Measurements from ENCODE around the gene CTSF. TPM values are rescaled to one million over a fixed set of nuclear protein-coding genes. Genes with fewer than 3 reads are reported as not detected.

Gene CTSF
- total RNA-seq, 2 experiments from 2014 or later, result 3.7 to 4.3 TPM

DNA sequence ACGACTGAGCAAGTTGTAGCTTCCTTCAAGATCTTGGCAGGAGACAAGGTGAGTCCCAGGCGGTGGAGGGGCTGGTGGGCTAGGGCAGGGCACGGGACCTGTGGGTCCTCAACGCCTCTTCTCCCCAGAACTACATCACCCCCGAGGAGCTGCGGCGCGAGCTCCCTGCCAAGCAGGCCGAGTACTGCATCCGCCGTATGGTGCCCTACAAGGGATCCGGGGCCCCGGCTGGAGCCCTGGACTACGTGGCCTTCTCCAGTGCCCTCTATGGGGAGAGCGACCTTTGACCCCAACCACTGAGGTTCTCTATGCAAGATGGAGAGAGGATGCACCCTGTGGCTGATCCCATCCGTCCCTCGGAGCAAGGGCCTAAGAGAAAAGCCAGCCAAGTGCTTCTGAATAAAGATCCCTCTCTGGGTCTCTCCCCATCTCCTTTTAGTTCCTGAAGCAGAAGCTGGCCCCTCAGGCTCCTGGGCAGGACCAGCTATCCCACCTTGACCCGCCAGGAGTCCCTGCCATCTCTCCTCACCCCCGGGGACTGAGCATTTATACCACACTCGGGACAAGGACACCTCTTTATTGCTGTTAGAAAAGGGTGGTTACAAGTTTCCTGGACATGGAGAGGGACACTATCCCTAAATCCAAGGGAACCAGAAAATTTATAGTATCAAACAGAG is 5.4 kb downstream of the CTSF start:
- peaks cover 2% of the 10 kb centered on the region for H3K4me1 Mint-ChIP-seq
- POLR2A ChIA-PET, result interaction anchor here (0.9 to 1.1 kb wide), 2 partner anchors 17 to 75 kb away, joined by 3 read pairs; partner anchors contain the start of gene ZDHHC24
- DNase-seq, result no peak
- peaks cover 15% of the 10 kb centered on the region for H3K27me3 Mint-ChIP-seq
- H3K36me3 Mint-ChIP-seq (ENCODE audit: low read depth), result no peaks in the 10 kb centered on the region
- CTCF ChIA-PET, result interaction anchor here (0.5 to 0.6 kb wide), 2 partner anchors 48 to 278 kb away, joined by 3 to 4 read pairs; no protein-coding TSS in a partner anchor
- no peak overlapping the region for H3K27ac Mint-ChIP-seq
- no peaks in the 10 kb centered on the region for H3K9me3 Mint-ChIP-seq
- no peak overlapping the region for H3K4me3 Mint-ChIP-seq

DNA sequence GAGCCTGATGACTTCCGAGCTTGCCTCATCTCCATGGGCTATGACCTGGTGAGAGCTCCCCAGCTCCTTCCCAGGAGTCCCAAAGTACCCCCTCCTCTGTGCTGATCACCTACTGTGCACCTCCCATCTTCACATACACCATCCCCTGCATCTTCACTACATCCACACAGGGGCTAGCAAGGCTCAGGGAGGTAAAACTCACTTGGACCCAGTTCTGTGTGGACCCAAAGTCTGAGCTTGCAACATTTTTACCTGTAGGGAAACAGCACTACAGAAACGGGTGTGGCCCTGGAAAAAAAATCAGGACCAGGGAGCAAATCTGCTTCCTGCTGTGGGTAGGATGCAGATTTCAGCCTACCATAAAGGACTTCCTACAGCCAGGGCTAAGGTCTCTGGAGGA is 6.1 kb downstream of the CTSF start:
- H3K9me3 Mint-ChIP-seq, result no peaks in the 10 kb centered on the region
- peaks cover 9% of the 10 kb centered on the region for H3K27me3 Mint-ChIP-seq
- ChIA-PET CTCF (interaction anchor here (0.6 kb wide), 1 partner anchor 278 kb away, joined by 3 read pairs; no protein-coding TSS in a partner anchor), POLR2A (interaction anchor here (0.9 to 2.2 kb wide), 2 partner anchors 16 to 17 kb away, joined by 3 to 6 read pairs; partner anchors contain the start of genes ACTN3 and ZDHHC24)
- no peaks in the 10 kb centered on the region for H3K4me1 Mint-ChIP-seq
- H3K4me3 Mint-ChIP-seq, result no peak overlapping the region
- no peak for DNase-seq
- H3K36me3 Mint-ChIP-seq (ENCODE audit: low read depth), result no peaks in the 10 kb centered on the region
- H3K27ac Mint-ChIP-seq, result no peak overlapping the region

DNA sequence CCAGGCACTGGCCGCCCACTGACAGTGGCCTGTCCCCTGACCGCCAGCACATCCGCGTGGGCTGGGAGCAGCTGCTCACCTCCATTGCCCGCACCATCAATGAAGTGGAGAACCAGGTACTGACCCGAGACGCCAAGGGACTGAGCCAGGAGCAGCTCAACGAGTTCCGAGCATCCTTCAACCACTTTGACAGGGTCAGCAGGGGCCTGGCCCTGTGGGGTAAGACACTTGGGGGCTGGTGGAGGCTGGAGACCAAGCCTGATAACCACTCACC is 6.5 kb downstream of the CTSF start:
- H3K27me3 Mint-ChIP-seq, result peaks cover 8% of the 10 kb centered on the region
- POLR2A ChIA-PET, result interaction anchor here (2.2 kb wide), 1 partner anchor 16 kb away, joined by 6 read pairs; the partner anchor contains the start of genes ACTN3 and ZDHHC24
- H3K27ac Mint-ChIP-seq, result no peak overlapping the region
- no peak for DNase-seq
- no peaks in the 10 kb centered on the region for H3K36me3 Mint-ChIP-seq (ENCODE audit: low read depth)
- CTCF ChIA-PET, result no interaction called here
- H3K9me3 Mint-ChIP-seq, result no peaks in the 10 kb centered on the region
- no peak overlapping the region for H3K4me3 Mint-ChIP-seq
- H3K4me1 Mint-ChIP-seq, result no peaks in the 10 kb centered on the region

DNA sequence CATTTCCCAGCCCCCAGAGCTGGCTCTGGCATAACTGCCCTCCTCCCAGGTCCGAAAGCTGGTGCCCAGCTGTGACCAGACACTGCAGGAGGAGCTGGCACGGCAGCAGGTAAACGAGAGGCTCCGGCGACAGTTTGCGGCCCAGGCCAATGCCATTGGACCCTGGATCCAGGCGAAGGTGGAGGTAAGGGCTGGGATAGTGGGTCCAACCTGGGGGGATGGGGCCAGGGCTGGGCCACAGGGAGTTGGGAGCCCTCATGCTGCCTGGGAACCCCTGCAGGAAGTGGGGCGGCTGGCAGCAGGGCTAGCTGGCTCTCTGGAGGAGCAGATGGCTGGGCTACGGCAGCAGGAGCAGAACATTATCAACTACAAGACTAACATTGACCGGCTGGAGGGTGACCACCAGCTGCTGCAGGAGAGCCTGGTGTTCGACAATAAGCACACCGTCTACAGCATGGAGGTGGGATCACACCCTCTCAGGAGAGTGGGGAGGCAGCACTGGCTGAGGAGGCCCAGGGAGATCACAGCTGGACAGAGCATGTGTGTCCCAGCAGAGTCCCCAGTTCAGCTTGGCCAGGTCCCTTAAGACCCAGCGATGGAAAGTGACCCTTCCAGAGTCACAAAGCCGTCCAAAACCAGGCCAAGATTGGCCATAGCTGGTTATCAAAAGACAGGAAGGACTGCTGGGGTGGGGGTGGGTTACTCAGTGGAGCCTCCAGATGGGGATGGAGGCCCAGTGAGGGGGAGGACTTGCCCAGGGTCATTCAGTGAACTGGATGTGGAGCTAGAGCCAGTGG is 7.0 kb downstream of the CTSF start:
- Mint-ChIP-seq H3K4me1 (no peaks in the 10 kb centered on the region), H3K27me3 (peaks cover 6% of the 10 kb centered on the region), H3K4me3 (no peak overlapping the region), H3K9me3 (no peaks in the 10 kb centered on the region), H3K27ac (no peak overlapping the region), H3K36me3 (ENCODE audit: low read depth) (no peaks in the 10 kb centered on the region)
- ChIA-PET POLR2A (interaction anchor here (2.2 kb wide), 1 partner anchor 15 kb away, joined by 6 read pairs; the partner anchor contains the start of genes ACTN3 and ZDHHC24), CTCF (interaction anchor here (0.5 kb wide), 1 partner anchor 34 kb away, joined by 5 read pairs; no protein-coding TSS in a partner anchor)
- no peak for DNase-seq

DNA sequence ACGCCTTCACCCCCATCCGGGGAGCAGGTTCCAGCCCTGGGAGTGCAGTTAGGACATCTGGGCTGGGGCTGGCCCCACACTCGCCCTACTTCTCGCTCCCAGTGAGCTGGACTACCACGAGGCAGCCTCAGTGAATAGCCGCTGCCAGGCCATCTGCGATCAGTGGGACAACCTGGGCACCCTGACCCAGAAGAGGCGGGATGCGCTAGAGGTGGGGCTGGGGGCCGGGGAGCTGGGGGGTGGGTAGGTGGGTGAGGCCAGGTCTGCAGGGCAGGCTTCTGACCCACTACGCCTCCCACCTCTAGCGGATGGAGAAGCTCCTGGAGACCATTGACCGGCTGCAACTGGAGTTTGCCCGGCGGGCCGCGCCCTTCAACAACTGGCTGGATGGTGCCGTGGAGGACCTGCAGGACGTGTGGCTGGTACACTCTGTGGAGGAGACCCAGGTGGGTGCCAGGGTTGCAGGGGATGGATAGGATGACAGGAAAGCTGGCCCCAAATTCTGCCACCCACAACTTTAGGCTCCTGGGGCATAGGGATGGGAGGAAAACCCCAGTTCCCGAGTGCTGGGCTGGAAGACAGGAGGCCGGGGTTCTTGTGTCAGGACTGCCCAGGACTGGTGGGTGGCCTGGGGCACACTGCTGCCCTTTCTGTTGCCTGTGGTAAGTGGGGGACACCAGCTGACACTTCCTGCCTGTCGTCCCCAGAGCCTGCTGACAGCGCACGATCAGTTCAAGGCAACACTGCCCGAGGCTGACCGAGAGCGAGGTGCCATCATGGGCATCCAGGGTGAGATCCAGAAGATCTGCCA is 8.3 kb downstream of the CTSF start:
- H3K27ac Mint-ChIP-seq, result no peak overlapping the region
- no peaks in the 10 kb centered on the region for H3K9me3 Mint-ChIP-seq
- no peak for DNase-seq
- no peaks in the 10 kb centered on the region for H3K4me1 Mint-ChIP-seq
- H3K36me3 Mint-ChIP-seq (ENCODE audit: low read depth), result no peaks in the 10 kb centered on the region
- peaks cover 9% of the 10 kb centered on the region for H3K27me3 Mint-ChIP-seq
- POLR2A ChIA-PET, result interaction anchor here (2.2 kb wide), 1 partner anchor 14 kb away, joined by 6 read pairs; the partner anchor contains the start of genes ACTN3 and ZDHHC24
- CTCF ChIA-PET, result no interaction called here
- no peak overlapping the region for H3K4me3 Mint-ChIP-seq

- Mint-ChIP-seq H3K4me3 (no peak overlapping the region), H3K27ac (no peak overlapping the region), H3K4me1 (no peaks in the 10 kb centered on the region), H3K9me3 (no peaks in the 10 kb centered on the region), H3K27me3 (peaks cover 9% of the 10 kb centered on the region), H3K36me3 (ENCODE audit: low read depth) (no peaks in the 10 kb centered on the region)
- ChIA-PET CTCF (no interaction called here), POLR2A (no interaction called here)
- DNase-seq, result peak; percentile 31
These were observed 9.1 kb downstream of the CTSF start for GRCh38 chr11:66559142-66559865.

DNA sequence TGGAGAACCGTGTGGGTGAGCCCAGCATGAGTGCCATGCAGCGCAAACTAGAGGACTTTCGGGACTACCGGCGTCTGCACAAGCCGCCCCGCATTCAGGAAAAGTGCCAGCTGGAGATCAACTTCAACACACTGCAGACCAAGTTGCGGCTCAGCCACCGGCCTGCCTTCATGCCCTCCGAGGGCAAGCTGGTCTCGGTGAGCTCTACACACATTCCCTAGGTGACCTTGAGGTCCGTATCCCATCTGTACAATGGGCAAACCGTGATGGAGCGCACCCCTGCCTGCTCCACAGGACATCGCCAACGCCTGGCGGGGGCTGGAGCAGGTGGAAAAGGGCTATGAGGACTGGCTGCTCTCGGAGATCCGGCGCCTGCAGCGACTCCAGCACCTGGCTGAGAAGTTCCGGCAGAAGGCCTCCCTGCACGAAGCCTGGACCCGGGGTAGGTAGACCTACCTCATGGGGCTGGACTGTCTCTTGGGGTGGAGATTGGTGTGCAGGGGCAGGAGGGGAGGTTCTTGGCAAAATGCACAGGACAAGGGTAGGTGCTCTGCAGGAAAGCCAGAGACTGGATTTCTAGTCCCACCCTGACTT is 10.6 kb downstream of the CTSF start:
- H3K27me3 Mint-ChIP-seq, result peaks cover 9% of the 10 kb centered on the region
- ChIA-PET CTCF (interaction anchor here (1.3 kb wide), 1 partner anchor 19 kb away, joined by 3 read pairs; no protein-coding TSS in a partner anchor), POLR2A (interaction anchor here (3.8 kb wide), 1 partner anchor 12 kb away, joined by 16 read pairs; the partner anchor contains the start of genes ACTN3 and ZDHHC24)
- no peaks in the 10 kb centered on the region for H3K4me1 Mint-ChIP-seq
- DNase-seq, result no peak
- no peak overlapping the region for H3K27ac Mint-ChIP-seq
- H3K36me3 Mint-ChIP-seq (ENCODE audit: low read depth), result no peaks in the 10 kb centered on the region
- no peaks in the 10 kb centered on the region for H3K9me3 Mint-ChIP-seq
- no peak overlapping the region for H3K4me3 Mint-ChIP-seq

- Mint-ChIP-seq H3K9me3 (no peaks in the 10 kb centered on the region), H3K27ac (no peak overlapping the region), H3K27me3 (peaks cover 9% of the 10 kb centered on the region), H3K4me1 (no peaks in the 10 kb centered on the region), H3K4me3 (no peak overlapping the region), H3K36me3 (ENCODE audit: low read depth) (no peaks in the 10 kb centered on the region)
- DNase-seq, result no peak
- ChIA-PET CTCF (no interaction called here), POLR2A (interaction anchor here (3.8 kb wide), 1 partner anchor 10 kb away, joined by 16 read pairs; the partner anchor contains the start of genes ACTN3 and ZDHHC24)
These were observed 12.3 kb downstream of the CTSF start for GRCh38 chr11:66556086-66556485.

DNA sequence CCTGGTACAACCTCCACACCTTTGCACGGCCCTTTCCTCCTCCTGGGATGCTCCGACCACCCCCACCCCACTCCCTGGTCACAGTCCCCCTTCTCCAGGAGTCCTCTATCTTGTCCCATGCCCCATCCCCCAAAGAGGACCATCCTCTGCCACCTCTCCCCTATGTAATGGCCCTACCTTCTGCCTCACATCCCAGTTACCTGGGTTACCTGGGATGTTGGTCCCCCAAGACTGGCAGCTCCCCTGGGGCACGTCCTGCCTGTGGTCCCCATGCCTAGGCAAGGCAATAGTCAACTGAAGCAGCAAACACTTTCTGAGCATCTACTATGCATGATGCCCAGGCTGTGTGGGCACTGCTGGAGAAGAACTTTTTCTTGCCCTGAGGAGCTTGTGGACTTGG is 13.0 kb downstream of the CTSF start:
- POLR2A ChIA-PET, result interaction anchor here (1.0 to 3.8 kb wide), 2 partner anchors 9 to 14 kb away, joined by 3 to 16 read pairs; partner anchors contain the start of genes ACTN3 and ZDHHC24
- Mint-ChIP-seq H3K36me3 (ENCODE audit: low read depth) (no peaks in the 10 kb centered on the region), H3K27ac (no peak overlapping the region), H3K4me1 (no peaks in the 10 kb centered on the region), H3K27me3 (peaks cover 11% of the 10 kb centered on the region), H3K4me3 (no peak overlapping the region), H3K9me3 (no peaks in the 10 kb centered on the region)
- CTCF ChIA-PET, result no interaction called here
- DNase-seq, result no peak

DNA sequence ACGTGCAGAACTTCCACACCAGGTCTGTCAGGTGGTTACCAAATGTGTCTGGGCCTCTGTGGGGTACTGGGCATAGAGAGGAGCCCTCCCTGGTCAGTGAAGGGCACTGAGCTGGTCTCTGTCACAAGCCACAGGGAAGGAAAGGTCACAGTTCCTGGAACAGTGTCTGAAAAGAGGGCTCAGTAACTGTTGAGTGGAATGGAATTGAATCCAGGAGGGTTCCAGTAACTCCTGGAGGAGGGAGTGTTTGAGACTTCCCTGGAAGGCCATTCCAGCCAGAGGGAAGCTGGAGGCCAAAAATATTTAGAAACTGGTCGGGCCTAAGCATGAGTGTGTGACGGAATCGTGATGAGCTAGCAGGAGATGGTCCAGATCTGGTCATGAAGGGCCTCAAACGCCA is 13.8 kb downstream of the CTSF start:
- POLR2A ChIA-PET, result interaction anchor here (1.0 to 3.8 kb wide), 3 partner anchors 9 to 74 kb away, joined by 3 to 16 read pairs (median 3); partner anchors contain the start of genes ACTN3, DPP3 and ZDHHC24
- H3K9me3 Mint-ChIP-seq, result no peaks in the 10 kb centered on the region
- H3K36me3 Mint-ChIP-seq (ENCODE audit: low read depth), result no peaks in the 10 kb centered on the region
- CTCF ChIA-PET, result no interaction called here
- H3K4me1 Mint-ChIP-seq, result no peaks in the 10 kb centered on the region
- H3K27ac Mint-ChIP-seq, result no peak overlapping the region
- peaks cover 14% of the 10 kb centered on the region for H3K27me3 Mint-ChIP-seq
- DNase-seq, result no peak
- no peak overlapping the region for H3K4me3 Mint-ChIP-seq

DNA sequence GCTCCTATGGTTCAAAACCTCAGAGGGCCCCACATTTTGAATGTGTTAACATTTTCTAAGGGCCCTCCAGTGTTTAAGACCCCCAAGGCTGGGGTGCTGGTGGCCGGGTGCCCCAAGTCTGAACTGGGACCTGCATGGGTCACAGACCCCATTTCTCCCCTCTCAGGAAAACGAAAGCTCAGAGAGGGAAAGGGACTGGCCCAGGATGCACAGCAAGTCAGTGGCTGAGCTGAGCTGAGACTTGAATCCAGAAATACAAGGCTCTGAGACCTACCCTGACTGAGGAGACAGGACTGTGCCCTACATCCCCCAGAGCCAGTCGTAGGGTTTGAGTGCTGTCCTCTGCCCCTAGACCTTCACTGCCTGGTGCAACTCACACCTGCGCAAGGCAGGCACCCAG is 17.5 kb downstream of the CTSF start:
- Mint-ChIP-seq H3K4me3 (no peak overlapping the region), H3K9me3 (no peaks in the 10 kb centered on the region), H3K36me3 (ENCODE audit: low read depth) (no peaks in the 10 kb centered on the region), H3K27me3 (peaks cover 18% of the 10 kb centered on the region), H3K4me1 (peaks cover 7% of the 10 kb centered on the region), H3K27ac (no peak overlapping the region)
- ChIA-PET POLR2A (no interaction called here), CTCF (no interaction called here)
- DNase-seq, result no peak

DNA sequence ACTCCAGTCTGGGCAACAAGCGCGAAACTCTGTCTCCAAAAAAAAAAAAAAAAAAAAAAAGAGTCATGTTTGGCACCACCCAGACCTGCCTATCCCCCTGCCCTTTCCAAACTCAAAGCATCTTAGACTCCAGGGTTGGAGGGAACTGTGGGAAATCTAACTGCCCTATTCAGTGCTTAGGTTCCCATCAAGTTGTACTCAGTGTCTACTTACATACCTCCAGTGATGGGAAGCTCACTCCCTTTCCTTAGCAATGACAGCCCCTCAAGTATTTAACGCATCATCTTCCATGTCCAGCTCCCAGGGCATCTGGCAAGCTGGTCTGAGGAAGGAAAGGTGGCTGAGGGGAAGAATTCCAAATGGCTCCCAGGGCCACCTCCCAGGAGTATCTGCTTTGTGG is 18.7 kb downstream of the CTSF start:
- Mint-ChIP-seq H3K36me3 (ENCODE audit: low read depth) (no peaks in the 10 kb centered on the region), H3K9me3 (no peaks in the 10 kb centered on the region), H3K4me3 (no peak overlapping the region), H3K4me1 (peaks cover 11% of the 10 kb centered on the region), H3K27ac (no peak overlapping the region), H3K27me3 (peaks cover 15% of the 10 kb centered on the region)
- DNase-seq, result no peak
- ChIA-PET CTCF (no interaction called here), POLR2A (interaction anchor here (1.3 kb wide), 1 partner anchor 18 kb away, joined by 3 read pairs; no protein-coding TSS in a partner anchor)

Measured in activated CD4-positive, alpha-beta memory T cell treated with anti-CD3 and anti-CD28 coated beads, Interleukin-2, amount 10 ng/mL, durations not matched to agents 7 days and 5 days (primary cell).